NCI-H128 (cell line): ENCODE results near the gene DISC1.

Experiments used
- DNase-seq: peaks from one replicate; lab custom pipeline; 2025; ENCODE audit not compliant: unreplicated experiment; lab: John Stamatoyannopoulos, UW

The DISC1 gene

GRCh38 chr1:231694465-231695077 is 68.0 kb downstream of the DISC1 start:
- DNase-seq, result no peak

GRCh38 chr1:231695439-231696255 is 69.1 kb downstream of the DISC1 start:
- no peak for DNase-seq

- no peak for DNase-seq
Measured at GRCh38 chr1:231699784-231700183, 73.2 kb downstream of the DISC1 start.

- DNase-seq, result no peak
Measured at GRCh38 chr1:231701306-231701705, 74.7 kb downstream of the DISC1 start.

- no peak for DNase-seq
Measured at GRCh38 chr1:231702331-231702730, 75.7 kb downstream of the DISC1 start.

GRCh38 chr1:231702804-231703203 is 76.2 kb downstream of the DISC1 start:
- no peak for DNase-seq

- DNase-seq, result no peak
Measured at GRCh38 chr1:231705806-231706760, 79.5 kb downstream of the DISC1 start.

- DNase-seq, result no peak
Measured at GRCh38 chr1:231706934-231707333, 80.3 kb downstream of the DISC1 start.

- DNase-seq, result no peak
Measured at GRCh38 chr1:231707407-231707806, 80.8 kb downstream of the DISC1 start.

- no peak for DNase-seq
Measured at GRCh38 chr1:231708394-231708793, 81.8 kb downstream of the DISC1 start.

- DNase-seq, result no peak
Measured at GRCh38 chr1:231714440-231714839, 87.8 kb downstream of the DISC1 start.

- DNase-seq, result no peak
Measured at GRCh38 chr1:231715816-231716722, 89.5 kb downstream of the DISC1 start.

GRCh38 chr1:231716879-231717278 is 90.3 kb downstream of the DISC1 start:
- DNase-seq, result no peak

GRCh38 chr1:231719485-231720183 is 93.0 kb downstream of the DISC1 start:
- no peak for DNase-seq

GRCh38 chr1:231720652-231721325 is 94.2 kb downstream of the DISC1 start:
- DNase-seq, result peak; percentile 39

- DNase-seq, result no peak
Measured at GRCh38 chr1:231721436-231721835, 94.8 kb downstream of the DISC1 start.

GRCh38 chr1:231722356-231722755 is 95.8 kb downstream of the DISC1 start:
- DNase-seq, result no peak

GRCh38 chr1:231723146-231723545 is 96.6 kb downstream of the DISC1 start:
- DNase-seq, result no peak

- DNase-seq, result no peak
Measured at GRCh38 chr1:231724041-231724440, 97.5 kb downstream of the DISC1 start.
